Activated T-cell treated with anti-CD3 and anti-CD28 coated beads, Interleukin-2, amount 50 U/mL, for 4 hours (primary cell): ENCODE measurements around the gene DPEP2. TPM values are rescaled to one million over a fixed set of nuclear protein-coding genes. Genes with fewer than 3 reads are reported as not detected.
"Not testable (repeated sequence)": the region's sequence is repeated elsewhere in the genome, so short reads cannot be mapped to it uniquely, and the experiment has no call there.

Experiments
- ATAC-seq, 2 donors: fragments of 200-7000 bp; cut with Tn5 transposase; one replicate each; pipeline ENCODE4 v1.10.0; 2021
- DNase-seq: peaks from one replicate; pipeline ENCODE4 v3.0.0-alpha.2; 2020
- H3K27me3 Mint-ChIP-seq: one replicate; pipeline ENCODE4 v1.8.0; 2021; ENCODE audit warnings: low read depth, mixed read lengths
- H3K36me3 Mint-ChIP-seq: one replicate; pipeline ENCODE4 v1.8.0; 2022; ENCODE audit warnings: mixed read lengths; ENCODE audit not compliant: insufficient read depth
- H3K4me1 Mint-ChIP-seq: one replicate; pipeline ENCODE4 v1.8.0; 2021; ENCODE audit warnings: low read depth, mixed read lengths
- H3K4me3 Mint-ChIP-seq: one replicate; pipeline ENCODE4 v1.8.0; 2021; ENCODE audit warnings: mild to moderate bottlenecking, moderate library complexity, mixed read lengths
- H3K9me3 Mint-ChIP-seq: one replicate; pipeline ENCODE4 v1.8.0; 2021; ENCODE audit warnings: mixed read lengths
- total RNA-seq, 3 donors: library from RNA; stranded (reverse); gene quantifications; one replicate each; pipeline ENCODE4 v1.2.1, GENCODE V29; 2021

Gene DPEP2, protein sequence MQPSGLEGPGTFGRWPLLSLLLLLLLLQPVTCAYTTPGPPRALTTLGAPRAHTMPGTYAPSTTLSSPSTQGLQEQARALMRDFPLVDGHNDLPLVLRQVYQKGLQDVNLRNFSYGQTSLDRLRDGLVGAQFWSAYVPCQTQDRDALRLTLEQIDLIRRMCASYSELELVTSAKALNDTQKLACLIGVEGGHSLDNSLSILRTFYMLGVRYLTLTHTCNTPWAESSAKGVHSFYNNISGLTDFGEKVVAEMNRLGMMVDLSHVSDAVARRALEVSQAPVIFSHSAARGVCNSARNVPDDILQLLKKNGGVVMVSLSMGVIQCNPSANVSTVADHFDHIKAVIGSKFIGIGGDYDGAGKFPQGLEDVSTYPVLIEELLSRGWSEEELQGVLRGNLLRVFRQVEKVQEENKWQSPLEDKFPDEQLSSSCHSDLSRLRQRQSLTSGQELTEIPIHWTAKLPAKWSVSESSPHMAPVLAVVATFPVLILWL
- under 1 TPM; 0.47 to 0.81 (median 0.71) TPM for total RNA-seq

DNA sequence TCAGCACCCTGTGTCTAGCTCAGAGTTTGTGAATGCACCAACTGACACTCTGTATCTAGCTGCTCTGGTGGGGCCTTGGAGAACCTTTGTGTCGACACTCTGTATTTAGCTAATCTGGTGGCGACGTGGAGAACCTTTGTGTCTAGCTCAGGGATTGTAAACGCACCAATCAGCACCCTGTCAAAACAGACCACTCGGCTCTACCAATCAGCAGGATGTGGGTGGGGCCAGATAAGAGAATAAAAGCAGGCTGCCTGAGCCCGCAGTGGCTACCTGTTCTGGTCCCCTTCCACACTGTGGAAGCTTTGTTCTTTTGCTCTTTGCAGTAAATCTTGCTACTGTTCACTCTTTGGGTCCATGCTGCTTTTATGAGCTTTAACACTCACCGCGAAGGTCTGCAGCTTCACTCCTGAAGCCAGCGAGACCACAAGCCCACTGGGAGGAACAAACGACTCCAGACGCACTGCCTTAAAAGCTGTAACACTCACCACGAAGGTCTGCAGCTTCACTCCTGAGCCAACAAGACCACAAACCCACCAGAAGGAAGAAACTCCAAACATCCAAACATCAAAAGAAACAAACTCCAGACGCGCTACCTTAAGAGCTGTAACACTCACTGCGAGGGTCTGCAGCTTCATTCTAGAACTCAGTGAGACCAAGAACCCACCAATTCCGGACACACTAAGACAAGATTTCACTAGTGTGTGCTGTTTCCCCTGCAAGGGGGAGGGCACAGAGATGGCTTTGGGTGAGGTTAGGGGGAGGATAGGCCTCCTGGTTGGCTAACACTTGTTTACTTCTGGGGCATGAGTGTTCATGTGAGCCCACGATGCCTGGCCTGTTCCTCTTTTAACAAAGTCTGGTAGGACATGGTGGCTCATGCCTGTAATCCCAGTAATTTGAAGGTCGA is at the start of gene DPEP2:
Gene DPEP2, minus strand, starts transcription at position 706 of the 910 bp plus-strand sequence. CDS start 6,272 bp downstream, outside the sequence.
- H3K27me3 Mint-ChIP-seq, H3K36me3 Mint-ChIP-seq, H3K9me3 Mint-ChIP-seq, DNase-seq: not testable (repeated sequence)
- peak; percentile 91 to 93 for ATAC-seq
- peaks cover 59% of the 10 kb centered on the region for H3K4me1 Mint-ChIP-seq
- H3K4me3 Mint-ChIP-seq: peak within 1 kb of the TSS; percentile 76

DNA sequence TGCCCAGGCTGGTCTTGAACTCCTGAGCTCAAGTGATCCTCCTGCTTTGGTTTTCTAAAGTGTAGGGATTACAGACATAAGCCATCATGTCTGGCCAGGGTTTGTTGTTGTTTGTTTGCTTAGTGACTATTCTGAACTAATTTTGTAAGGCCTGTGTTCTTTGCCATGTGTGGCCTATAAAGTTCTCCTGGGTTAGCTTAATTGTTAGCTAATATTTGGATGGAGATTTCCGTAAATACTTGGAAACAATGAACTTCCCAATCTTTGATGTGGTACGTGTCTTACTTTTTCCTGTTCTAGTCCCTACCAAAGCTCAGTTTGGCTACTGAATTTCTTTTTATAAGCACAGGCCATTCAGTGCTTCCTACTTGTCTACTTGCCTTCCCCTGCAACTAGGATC is 48.7 kb upstream of the DPEP2 start:
- peaks cover 2% of the 10 kb centered on the region for H3K4me1 Mint-ChIP-seq
- H3K27me3 Mint-ChIP-seq: no peaks in the 10 kb centered on the region
- H3K4me3 Mint-ChIP-seq: no peak overlapping the region
- H3K36me3 Mint-ChIP-seq: peaks cover 28% of the 10 kb centered on the region
- no peaks in the 10 kb centered on the region for H3K9me3 Mint-ChIP-seq
- ATAC-seq (no peak), DNase-seq (no peak)

DNA sequence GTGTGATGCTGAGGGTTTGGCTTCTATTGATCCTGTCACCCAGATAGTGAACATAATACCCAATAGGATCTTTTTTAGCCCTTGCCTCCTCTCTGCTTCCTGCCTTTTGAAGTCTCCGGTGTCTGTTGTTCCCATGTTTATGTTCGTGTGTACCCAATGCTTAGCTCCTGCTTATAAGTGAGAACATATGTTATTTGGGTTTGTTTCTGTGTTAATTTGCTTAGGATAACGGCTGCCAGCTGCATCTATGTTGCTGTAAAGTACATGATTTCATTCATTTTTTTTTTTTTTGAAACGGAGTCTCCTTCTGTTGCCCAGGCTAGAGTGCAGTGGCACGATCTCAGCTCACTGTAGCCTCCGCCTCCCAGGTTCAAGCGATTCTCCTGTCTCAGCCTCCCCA is 46.8 kb upstream of the DPEP2 start:
- Mint-ChIP-seq H3K9me3 (no peaks in the 10 kb centered on the region), H3K4me3 (no peak overlapping the region), H3K4me1 (peaks cover 2% of the 10 kb centered on the region), H3K36me3 (peaks cover 25% of the 10 kb centered on the region), H3K27me3 (no peaks in the 10 kb centered on the region)
- ATAC-seq (no peak), DNase-seq (no peak)

DNA sequence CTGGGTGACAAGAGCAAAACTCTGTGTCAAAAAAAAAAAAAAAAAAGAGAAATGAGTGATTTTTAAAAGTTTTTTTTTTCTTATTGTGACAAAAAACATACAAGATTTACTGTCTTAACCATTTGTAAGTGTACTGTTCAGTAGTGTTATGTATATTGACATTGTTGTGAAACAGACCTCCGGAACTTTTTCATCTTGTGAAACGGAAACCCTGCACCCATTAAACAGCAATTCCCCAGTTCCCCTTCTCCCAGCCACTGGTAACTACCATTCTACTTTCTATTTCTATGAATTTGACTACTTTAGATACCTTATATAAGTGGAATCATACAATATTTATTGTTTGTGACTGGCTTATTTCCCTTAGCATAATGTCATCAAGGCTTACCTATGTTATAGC is 42.5 kb upstream of the DPEP2 start:
- Mint-ChIP-seq H3K4me3 (no peak overlapping the region), H3K9me3 (no peaks in the 10 kb centered on the region), H3K36me3 (peaks cover 17% of the 10 kb centered on the region), H3K27me3 (no peaks in the 10 kb centered on the region), H3K4me1 (peaks cover 14% of the 10 kb centered on the region)
- DNase-seq: no peak
- no peak for ATAC-seq

DNA sequence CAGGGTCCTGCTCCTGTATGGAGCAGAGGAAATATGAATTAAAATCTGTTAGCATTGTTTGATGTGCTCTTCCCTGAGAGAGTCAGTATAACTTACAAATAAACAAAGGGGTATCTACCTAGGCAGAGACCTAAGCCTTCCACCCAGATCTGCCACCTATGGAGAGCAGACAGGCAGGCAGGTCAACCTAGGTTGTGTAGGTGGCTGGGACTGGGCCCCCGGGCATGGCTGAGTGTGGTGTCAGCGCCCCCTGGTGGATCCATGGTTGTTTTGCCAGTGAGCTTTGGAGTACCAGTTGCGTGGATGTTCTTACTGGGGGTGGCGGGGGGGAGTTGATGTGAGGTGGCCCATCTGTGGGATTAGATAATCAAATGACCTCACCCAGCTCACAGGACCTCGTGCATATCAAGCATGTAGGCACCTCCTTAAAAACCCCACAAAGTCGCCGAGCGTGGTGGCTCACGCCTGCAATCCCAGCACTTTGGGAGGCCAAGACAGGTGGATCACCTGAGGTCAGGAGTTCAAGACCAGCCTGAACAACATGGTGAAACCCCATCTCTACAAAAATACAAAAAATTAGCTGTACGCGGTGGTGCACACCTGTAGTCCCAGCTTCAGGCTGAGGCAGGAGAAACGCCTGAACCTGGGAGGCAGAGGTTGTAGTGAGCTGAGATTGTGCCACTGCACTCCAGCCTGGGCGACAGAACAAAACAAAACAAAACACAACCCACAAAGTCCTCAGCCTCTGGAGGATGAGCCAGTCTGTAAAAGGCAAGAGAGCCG is 41.4 kb upstream of the DPEP2 start:
- H3K4me3 Mint-ChIP-seq: no peak overlapping the region
- DNase-seq (peak; percentile 91), ATAC-seq (peak; percentile 99 to 100)
- H3K27me3 Mint-ChIP-seq: no peaks in the 10 kb centered on the region
- peaks cover 14% of the 10 kb centered on the region for H3K36me3 Mint-ChIP-seq
- H3K4me1 Mint-ChIP-seq: peaks cover 14% of the 10 kb centered on the region
- H3K9me3 Mint-ChIP-seq: no peaks in the 10 kb centered on the region

DNA sequence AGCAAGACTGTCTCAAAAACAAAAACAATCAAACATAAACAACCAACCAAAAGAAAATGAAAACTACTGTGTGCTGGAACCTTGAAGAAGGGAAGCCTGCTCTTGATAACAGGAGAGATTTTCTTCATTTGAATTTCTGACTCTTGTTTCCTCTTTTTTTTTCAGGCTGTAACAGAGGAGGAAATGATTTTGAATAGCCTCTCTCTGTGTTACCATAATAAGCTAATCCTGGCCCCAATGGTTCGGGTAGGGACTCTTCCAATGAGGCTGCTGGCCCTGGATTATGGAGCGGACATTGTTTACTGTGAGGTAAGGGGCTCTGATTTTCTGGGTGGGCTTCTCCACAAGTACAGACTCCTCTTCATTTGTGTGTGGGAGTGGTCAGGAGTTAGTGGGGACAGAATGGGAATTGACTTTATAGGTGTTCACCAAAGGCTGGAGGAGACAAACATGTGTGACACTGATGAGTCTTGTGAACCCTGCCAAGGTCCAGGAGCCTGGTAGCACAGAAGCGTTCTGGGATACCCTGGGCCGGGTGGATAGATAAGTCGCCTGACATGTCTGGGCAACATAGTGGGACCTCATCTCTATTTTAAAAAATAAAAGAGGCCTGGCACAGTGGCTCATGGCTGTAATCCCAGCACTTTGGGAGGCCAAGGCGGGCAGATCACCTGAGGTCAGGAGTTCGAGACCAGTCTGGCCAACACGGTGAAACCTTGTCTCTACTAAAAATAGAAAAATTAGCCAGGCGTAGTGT is 38.7 kb upstream of the DPEP2 start:
- DNase-seq (no peak), ATAC-seq (no peak)
- Mint-ChIP-seq H3K4me1 (peaks cover 14% of the 10 kb centered on the region), H3K36me3 (peaks cover 17% of the 10 kb centered on the region), H3K27me3 (no peaks in the 10 kb centered on the region), H3K9me3 (no peaks in the 10 kb centered on the region), H3K4me3 (no peak overlapping the region)

DNA sequence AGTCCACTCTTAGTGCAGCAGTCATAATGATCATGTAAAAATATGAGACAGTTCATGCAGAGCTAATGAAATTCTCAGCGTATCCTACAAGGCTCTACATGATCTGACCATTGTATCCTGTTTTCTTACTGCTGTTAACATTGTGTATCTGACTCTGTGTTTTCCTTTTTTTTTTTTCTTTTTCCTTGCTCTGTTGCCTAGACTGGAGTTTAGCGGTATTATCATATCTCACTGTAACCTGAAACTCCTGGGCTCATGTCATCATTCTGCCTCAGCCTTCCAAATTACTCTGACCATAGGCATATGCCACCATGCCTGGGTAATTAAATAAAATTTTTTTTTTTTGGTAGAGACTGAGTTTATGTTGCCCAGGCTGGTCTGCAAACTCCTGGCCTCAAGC is 35.9 kb upstream of the DPEP2 start:
- H3K4me1 Mint-ChIP-seq: peaks cover 9% of the 10 kb centered on the region
- no peaks in the 10 kb centered on the region for H3K27me3 Mint-ChIP-seq

DNA sequence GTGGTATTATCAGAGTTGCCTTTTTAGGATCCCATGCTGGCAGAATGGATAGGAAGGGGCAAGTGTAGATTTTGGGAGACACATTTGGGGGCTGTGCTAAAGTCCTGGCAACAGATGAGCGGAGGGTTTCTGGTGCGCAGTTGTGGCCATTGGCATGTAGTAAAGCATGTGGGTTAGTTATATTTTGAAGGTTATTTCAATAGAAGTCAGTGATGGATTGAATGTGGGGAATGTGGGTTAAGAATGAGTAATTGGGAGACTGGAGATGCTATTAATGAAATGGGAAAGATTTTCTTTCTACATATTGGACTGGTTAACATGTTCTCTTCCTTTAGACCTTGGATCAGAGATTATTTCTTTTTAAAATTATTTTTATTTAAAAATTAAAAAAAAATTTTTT is 33.8 kb upstream of the DPEP2 start:
- H3K27me3 Mint-ChIP-seq: no peaks in the 10 kb centered on the region
- ATAC-seq: no peak

More for the DNA sequence above, 35.9 kb upstream of the DPEP2 start:
- DNase-seq: no peak
- Mint-ChIP-seq H3K9me3 (no peaks in the 10 kb centered on the region), H3K36me3 (peaks cover 19% of the 10 kb centered on the region), H3K4me3 (no peak overlapping the region)
- no peak for ATAC-seq

DNA sequence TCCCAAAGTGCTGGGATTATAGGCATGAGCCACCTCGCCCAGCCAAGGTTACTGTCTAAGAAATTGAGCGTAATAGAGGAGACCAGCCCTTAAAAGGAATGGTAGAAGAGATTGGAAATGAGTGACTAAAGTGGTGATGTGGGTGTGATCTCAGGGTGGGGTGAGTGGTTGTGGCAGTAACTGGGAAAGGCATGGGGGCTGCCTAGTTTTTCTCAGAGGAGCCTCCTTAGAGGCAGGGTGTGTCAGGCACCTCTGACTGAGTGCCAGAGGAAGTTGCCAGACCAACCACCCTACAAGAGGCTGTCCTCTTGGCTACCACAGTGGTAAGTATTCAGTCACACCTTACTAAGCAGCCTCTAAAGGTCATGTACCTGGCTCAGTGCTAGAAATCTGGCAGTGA is 32.7 kb upstream of the DPEP2 start:
- H3K9me3 Mint-ChIP-seq: no peaks in the 10 kb centered on the region
- H3K4me1 Mint-ChIP-seq: peaks cover 3% of the 10 kb centered on the region
- H3K36me3 Mint-ChIP-seq: peaks cover 18% of the 10 kb centered on the region
- no peaks in the 10 kb centered on the region for H3K27me3 Mint-ChIP-seq
- ATAC-seq (peak in 1 of 2 donors; percentile 28), DNase-seq (no peak)
- H3K4me3 Mint-ChIP-seq: no peak overlapping the region

More for the DNA sequence above, 33.8 kb upstream of the DPEP2 start:
- peaks cover 5% of the 10 kb centered on the region for H3K4me1 Mint-ChIP-seq
- DNase-seq: no peak
- H3K9me3 Mint-ChIP-seq: no peaks in the 10 kb centered on the region
- H3K4me3 Mint-ChIP-seq: no peak overlapping the region
- peaks cover 11% of the 10 kb centered on the region for H3K36me3 Mint-ChIP-seq

DNA sequence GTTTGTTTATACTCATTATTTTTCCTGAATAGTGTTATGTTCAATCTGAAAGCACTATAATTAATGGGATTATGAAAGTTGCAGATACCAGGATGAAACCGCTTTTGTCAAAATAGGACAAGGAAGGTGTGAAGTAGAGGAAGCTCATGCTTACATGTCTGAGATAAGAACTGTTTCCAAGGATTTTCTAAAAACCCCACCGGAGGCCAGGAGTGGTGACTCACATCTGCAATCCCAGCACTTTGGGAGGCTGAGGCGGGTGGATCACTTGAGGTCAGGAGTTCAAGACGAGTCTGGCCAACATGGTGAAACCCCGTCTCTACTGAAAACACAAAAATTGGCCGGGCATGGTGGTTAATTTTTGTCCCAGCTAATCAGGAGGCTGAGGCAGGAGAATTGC is 30.8 kb upstream of the DPEP2 start:
- not testable (repeated sequence) for H3K4me1 Mint-ChIP-seq, DNase-seq, H3K9me3 Mint-ChIP-seq, H3K27me3 Mint-ChIP-seq, ATAC-seq, H3K4me3 Mint-ChIP-seq
- peaks cover 18% of the 10 kb centered on the region for H3K36me3 Mint-ChIP-seq

DNA sequence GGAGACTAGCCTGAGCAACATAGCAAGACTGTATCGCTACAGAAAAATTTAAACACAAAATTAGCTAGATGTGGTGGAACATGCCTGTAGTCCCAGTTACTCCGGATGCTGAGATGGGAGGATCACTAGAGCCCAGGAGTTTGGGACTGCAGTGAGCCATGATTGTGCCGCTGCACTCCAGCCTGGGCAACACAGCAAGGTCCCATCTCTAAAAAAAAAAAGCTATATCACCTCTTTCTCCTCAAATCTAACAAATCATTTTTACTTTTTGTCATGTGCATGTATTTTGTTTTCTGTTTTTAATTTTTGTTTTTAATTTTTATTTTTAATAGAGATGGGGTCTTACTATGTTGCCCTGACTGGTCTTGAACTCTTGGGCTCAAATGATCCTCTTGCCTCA is 29.7 kb upstream of the DPEP2 start:
- Mint-ChIP-seq H3K27me3 (no peaks in the 10 kb centered on the region), H3K4me3 (no peak overlapping the region), H3K4me1 (peaks cover 3% of the 10 kb centered on the region), H3K9me3 (no peaks in the 10 kb centered on the region), H3K36me3 (peaks cover 15% of the 10 kb centered on the region)
- ATAC-seq (no peak), DNase-seq (no peak)

DNA sequence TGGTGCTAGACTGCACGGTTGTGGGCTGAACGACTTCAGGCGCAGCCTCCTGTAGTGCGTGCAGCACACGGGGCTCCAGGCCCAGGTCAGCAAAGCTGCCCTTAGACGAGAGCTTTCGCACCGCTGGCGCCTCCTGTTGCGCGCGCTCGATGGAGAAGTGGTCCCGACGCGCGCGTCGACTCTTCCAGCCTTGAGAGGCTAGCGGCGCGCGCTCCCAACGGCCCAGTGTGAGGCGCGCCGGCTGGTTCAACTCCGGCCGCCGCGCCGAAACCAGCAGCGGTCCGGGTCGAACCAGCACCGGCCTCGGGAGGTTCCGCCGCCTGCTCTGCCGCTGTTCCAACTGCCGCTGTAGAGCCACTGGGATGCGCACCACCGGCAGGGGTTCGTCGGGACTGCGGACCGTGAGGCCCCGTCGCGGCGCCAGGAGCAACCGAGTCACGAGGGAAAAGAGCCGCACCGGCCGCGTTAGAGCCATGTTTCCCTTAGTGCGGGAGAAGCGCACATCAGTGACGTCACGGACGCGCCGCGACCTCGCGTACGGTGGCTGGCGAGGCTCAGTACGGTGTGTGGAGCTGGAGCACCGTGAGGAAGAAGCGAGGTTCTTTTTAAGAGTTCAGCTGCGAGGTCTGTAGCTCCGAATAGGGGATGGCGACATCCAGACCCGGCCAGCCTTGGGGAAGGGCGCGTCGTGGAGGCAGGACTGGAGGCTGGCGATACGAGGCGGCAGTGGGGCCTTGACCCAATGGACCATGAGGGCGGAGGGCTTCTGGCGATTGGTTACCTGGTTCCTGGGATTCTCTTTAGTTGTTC is 23.6 kb upstream of the DPEP2 start, which contains the start of the genes DDX28 and DUS2:
Gene DDX28, minus strand, starts transcription at position 505 of the 810 bp plus-strand sequence. Its CDS starts 30 bp downstream, at position 475.
Gene DUS2, plus strand, starts transcription at position 557 of the 810 bp plus-strand sequence. CDS start 14,740 bp downstream, outside the sequence.
- peak; percentile 95 for DNase-seq
- peaks cover 22% of the 10 kb centered on the region for H3K4me1 Mint-ChIP-seq
- peaks cover 13% of the 10 kb centered on the region for H3K36me3 Mint-ChIP-seq
- H3K9me3 Mint-ChIP-seq: no peaks in the 10 kb centered on the region
- peak within 1 kb of the TSS; percentile 97 for H3K4me3 Mint-ChIP-seq
- peak; percentile 90 to 92 for ATAC-seq
- no peaks in the 10 kb centered on the region for H3K27me3 Mint-ChIP-seq
